Endothelial cell (in vitro differentiated cells): Measurements from ENCODE around the gene SYCP2. TPM values are rescaled to one million over a fixed set of nuclear protein-coding genes. Genes with fewer than 3 reads are reported as not detected.

Source experiments
- DNase-seq: peaks from one replicate; pipeline ENCODE4 v3.0.0; 2021; ENCODE audit warnings: low spot score
- H3K27ac Mint-ChIP-seq: one replicate; pipeline ENCODE4 v1.8.0; 2021; ENCODE audit warnings: mixed read lengths, inconsistent platforms; ENCODE audit not compliant: unreplicated experiment
- H3K27me3 Mint-ChIP-seq: one replicate; pipeline ENCODE4 v1.8.0; 2021; ENCODE audit warnings: mild to moderate bottlenecking, moderate library complexity, mixed read lengths, inconsistent platforms; ENCODE audit not compliant: unreplicated experiment
- H3K36me3 Mint-ChIP-seq: one replicate; pipeline ENCODE4 v1.8.0; 2021; ENCODE audit warnings: mild to moderate bottlenecking, low read depth, mixed read lengths, inconsistent platforms; ENCODE audit not compliant: unreplicated experiment
- H3K4me1 Mint-ChIP-seq: one replicate; pipeline ENCODE4 v1.8.0; 2021; ENCODE audit warnings: mild to moderate bottlenecking, mixed read lengths, inconsistent platforms; ENCODE audit not compliant: unreplicated experiment
- H3K4me3 Mint-ChIP-seq: one replicate; pipeline ENCODE4 v1.8.0; 2021; ENCODE audit warnings: mild to moderate bottlenecking, mixed read lengths, inconsistent platforms; ENCODE audit not compliant: unreplicated experiment
- H3K9me3 Mint-ChIP-seq: one replicate; pipeline ENCODE4 v1.8.0; 2021; ENCODE audit warnings: mixed read lengths, inconsistent platforms; ENCODE audit not compliant: unreplicated experiment
- CTCF ChIP-seq: fragments of 200-600 bp; sonication (generic); IDR thresholded peaks from one replicate; pipeline ENCODE4 v1.5.0; 2021; ENCODE audit warnings: antibody characterized with exemption; ENCODE audit not compliant: unreplicated experiment
- total RNA-seq: library from RNA; stranded (reverse); fragmentation: NEBNext Ultra II Directional; extraction: Animal tissue kit (Norgen Biotek cat#: 25700); gene quantifications from one replicate; pipeline ENCODE4 v1.2.1, GENCODE V29; 2021; ENCODE audit not compliant: unreplicated experiment

The SYCP2 gene
- total RNA-seq, 1 donor from 2014 or later, result 2.1 TPM

- Mint-ChIP-seq H3K36me3 (no peaks in the 10 kb centered on the region), H3K27me3 (peaks cover 1% of the 10 kb centered on the region), H3K9me3 (no peaks in the 10 kb centered on the region), H3K4me3 (no peak overlapping the region), H3K4me1 (peaks cover 51% of the 10 kb centered on the region), H3K27ac (no peak overlapping the region)
- TF ChIP-seq CTCF, result no peak
- peak; percentile 36 for DNase-seq
Measured at GRCh38 chr20:59835448-59836395, 97.7 kb downstream of the SYCP2 start.

- no peak overlapping the region for H3K27ac Mint-ChIP-seq
- no peak for TF ChIP-seq CTCF
- DNase-seq, result no peak
Measured at GRCh38 chr20:59835057-59835447, 98.4 kb downstream of the SYCP2 start.

GRCh38 chr20:59832406-59833363 is 100.8 kb downstream of the SYCP2 start:
- DNase-seq, result no peak
- peaks cover 52% of the 10 kb centered on the region for H3K4me1 Mint-ChIP-seq
- no peak overlapping the region for H3K27ac Mint-ChIP-seq
- H3K4me3 Mint-ChIP-seq, result no peak overlapping the region
- peaks cover 6% of the 10 kb centered on the region for H3K27me3 Mint-ChIP-seq
- no peaks in the 10 kb centered on the region for H3K9me3 Mint-ChIP-seq
- no peaks in the 10 kb centered on the region for H3K36me3 Mint-ChIP-seq
- no peak for TF ChIP-seq CTCF

More at GRCh38 chr20:59835057-59835447, 98.4 kb downstream of the SYCP2 start:
- peaks cover 1% of the 10 kb centered on the region for H3K27me3 Mint-ChIP-seq
- H3K4me1 Mint-ChIP-seq, result peaks cover 54% of the 10 kb centered on the region
- H3K4me3 Mint-ChIP-seq, result no peak overlapping the region
- no peaks in the 10 kb centered on the region for H3K36me3 Mint-ChIP-seq
- no peaks in the 10 kb centered on the region for H3K9me3 Mint-ChIP-seq

GRCh38 chr20:59831916-59832270 is 101.5 kb downstream of the SYCP2 start:
- Mint-ChIP-seq H3K27ac (no peak overlapping the region), H3K9me3 (no peaks in the 10 kb centered on the region), H3K36me3 (no peaks in the 10 kb centered on the region), H3K4me1 (peaks cover 46% of the 10 kb centered on the region), H3K27me3 (peaks cover 6% of the 10 kb centered on the region), H3K4me3 (no peak overlapping the region)
- no peak for DNase-seq
- TF ChIP-seq CTCF, result no peak
